Stimulated activated CD4-positive, alpha-beta T cell treated with anti-CD3 and anti-CD28 coated beads, Interleukin-1b, Interleukin-23, amount 100 ng/mL, for 4 hours (primary cell): ENCODE results near the gene PGPEP1.
"Not testable (repeated sequence)": the region's sequence is repeated elsewhere in the genome, so short reads cannot be mapped to it uniquely, and the experiment has no call there.

Experiments
- DNase-seq, 2 donors: peaks; one replicate each; pipeline ENCODE4 v3.0.0-alpha.2; 2020; ENCODE audit warnings: low read depth in 2 of 2

Gene PGPEP1

GRCh38 chr19:18390065-18390907 lies 49.9 kb downstream of the PGPEP1 start:
- DNase-seq = no peak

DNA sequence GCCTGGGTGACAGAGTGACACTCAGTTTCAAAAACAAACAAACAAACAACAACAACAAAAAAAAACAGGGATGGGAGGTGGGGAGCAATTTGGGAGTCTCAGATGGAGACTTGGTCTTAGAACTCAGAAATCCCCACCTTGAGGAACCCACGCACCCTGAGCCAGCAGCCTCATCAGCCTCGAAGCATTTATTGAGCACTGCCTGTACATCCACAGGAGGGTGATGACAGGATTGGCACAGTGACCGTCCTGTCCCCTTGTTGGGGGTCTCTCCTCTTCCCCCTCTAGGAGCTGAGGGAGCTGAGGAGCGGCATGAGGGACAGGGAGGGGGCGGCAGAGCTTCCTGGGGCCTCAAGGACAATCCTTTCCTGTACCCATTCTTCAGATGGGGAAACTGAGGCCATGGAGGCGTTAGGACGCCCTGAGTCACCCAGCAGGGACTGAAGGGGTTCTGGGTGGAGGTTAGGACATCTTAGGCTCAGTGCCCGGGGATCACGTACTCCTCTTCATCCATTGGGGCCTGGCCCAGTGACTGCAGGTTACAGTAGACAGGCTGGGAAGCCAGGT lies 51.2 kb downstream of the PGPEP1 start:
- DNase-seq = no peak

GRCh38 chr19:18392417-18392816 lies 52.0 kb downstream of the PGPEP1 start:
- no peak for DNase-seq

DNA sequence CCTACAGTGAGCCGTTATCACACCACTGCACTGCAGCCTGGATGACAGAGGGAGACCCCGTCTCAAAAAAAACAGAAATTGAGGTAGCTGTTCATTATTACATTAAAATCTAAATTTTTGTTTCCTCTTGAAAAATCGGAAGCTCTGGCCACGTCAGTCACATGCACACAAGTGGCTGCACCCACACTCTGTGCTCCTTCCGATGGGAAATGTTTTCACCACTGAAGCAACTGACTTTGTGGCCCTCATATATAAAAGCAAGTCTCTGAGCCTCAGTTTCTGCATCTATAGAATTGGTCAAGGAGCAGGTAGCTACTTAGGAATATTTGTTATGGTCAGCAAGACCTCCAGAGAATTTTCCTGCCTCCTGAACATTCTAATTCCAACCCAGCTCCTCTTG lies 52.5 kb downstream of the PGPEP1 start:
- no peak for DNase-seq

DNA sequence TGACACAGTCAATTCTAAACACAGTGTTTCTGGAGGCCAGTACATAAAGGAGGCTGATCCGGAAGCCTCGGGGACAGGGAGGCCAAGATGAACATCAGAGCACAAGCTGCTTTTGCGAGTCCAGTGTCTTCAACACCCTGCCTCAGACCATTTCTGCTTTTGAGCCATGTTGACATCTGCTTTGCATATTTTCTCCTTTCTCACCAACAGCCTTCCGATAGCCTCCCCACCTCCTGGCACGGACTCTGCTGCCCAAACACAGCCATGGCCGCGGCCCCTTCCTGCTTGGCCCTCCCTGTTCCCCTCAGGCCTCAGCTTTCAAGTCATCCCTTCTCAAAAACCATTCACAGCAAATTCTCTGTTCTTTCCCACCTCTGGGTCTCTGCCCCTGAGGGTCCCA lies 53.4 kb downstream of the PGPEP1 start:
- no peak for DNase-seq

GRCh38 chr19:18396471-18397241 lies 56.3 kb downstream of the PGPEP1 start:
- no peak for DNase-seq

DNA sequence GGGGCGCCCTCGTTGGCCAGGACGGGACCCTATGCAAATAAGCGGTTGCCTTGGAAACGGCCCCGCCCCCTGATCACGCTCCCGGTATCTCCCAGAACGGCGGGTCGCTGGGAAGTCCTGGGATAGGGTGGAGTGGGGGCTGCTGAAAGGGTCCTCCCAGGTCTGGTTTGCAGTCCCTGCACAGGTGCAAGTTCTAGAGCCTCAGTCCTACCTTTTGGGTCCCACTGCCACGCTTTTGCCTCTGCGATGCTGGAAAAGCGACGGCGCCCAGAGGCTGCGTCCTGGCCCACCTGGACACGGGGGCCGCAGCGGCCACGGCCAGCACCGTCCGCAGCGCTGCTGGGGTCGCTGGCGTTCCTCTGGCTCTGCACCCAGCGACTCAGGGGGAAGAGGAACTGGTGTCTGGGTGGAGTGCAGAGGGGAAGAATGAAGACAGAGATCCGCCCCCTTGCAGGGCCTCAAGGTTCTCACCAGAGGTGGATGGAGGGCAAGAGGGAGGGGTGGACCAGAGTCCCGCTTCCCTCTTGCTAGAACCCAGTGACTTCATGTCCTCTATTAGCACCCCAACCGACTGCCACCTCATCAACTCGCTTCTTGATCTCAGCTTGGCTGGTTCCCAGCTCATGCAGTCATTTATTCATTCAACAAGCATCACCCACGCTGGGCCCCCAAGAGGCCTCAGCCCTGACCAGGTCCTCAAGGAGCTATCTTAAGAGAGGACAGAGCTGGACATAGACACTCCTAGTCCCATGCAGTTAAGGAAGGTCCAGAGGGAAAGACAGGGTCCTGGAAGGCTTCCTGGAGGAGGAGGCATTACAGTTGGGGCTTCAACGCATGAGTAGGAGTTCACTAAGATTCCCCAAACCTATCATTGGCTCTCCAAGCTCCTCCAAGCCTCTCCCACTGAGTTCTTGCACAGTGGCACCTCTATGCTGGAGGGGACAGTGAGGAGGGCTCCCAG lies 57.1 kb downstream of the PGPEP1 start, which contains the start of gene LRRC25:
Gene LRRC25, minus strand, starts transcription at position 381 of the 961 bp plus-strand sequence. CDS start 659 bp downstream, outside the sequence.
- no peak for DNase-seq

DNA sequence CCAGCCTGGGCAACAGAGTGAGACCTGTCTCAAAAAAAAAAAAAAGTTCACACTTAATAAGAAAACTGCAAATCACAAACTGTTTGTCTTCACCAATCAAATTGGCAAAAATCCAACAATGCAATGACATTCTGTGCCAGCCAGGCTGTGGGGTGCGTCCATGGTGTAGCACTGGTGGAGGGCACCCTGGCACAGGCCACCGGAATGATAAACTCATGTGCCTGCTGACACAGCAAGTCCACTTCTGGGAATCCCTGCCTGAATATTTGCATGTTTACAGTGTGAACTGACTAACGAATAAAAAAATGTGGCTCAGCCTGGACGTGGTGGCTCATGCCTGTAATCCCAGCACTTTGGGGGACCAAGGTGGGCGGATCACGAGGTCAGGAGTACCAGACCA lies 58.6 kb downstream of the PGPEP1 start:
- no peak for DNase-seq

GRCh38 chr19:18401580-18402112 lies 61.2 kb downstream of the PGPEP1 start:
- DNase-seq = no peak

DNA sequence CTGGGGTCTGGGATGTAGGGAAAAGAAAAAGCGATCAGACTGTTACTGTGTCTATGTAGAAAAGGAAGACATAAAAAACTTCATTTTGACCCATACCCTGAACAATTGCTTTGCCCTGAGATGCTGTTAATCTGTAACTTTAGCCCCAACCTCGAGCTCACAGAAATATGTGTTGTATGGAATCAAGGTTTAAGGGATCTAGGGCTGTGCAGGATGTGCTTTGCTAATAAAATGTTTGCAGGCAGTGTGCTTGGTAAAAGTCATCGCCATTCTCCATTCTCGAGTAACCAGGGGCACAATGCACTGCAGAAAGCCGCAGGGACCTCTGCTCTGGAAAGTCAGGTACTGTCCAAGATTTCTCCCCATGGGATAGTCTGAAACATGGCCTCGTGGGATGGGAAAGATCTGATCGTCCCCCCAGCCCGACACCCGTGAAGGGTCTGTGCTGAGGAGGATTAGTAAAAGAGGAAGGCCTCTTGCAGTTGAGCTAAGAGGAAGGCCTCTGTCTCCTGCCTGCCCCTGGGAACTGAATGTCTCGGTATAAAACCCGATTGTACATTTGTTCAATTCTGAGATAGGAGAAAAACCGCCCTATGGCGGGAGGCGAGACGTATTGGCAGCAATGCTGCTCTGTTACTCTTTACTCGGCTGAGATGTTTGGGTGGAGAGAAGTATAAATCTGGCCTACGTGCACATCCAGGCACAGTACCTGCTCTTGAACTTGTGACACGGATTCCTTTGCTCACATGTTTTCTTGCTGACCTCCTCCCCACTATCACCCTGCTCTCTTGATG lies 62.3 kb downstream of the PGPEP1 start:
- not testable (repeated sequence) for DNase-seq

DNA sequence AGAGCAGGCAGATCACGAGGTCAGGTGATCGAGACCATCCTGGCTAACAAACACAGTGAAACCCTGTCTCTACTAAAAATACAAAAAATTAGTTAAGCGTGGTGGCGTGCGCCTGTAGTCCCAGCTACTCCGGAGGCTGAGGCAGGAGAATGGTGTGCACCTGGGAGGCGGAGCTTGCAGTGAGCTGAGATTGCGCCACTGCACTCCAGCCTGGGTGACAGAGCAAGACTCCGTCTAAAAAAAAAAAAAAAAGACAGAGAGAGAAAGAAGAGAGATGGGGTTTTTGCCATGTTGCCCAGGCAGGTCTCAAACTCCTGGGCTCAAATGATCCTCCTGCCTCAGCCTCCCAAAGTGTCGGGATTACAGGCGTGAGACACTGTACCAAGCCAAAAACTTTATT lies 65.4 kb downstream of the PGPEP1 start:
- not testable (repeated sequence) for DNase-seq

DNA sequence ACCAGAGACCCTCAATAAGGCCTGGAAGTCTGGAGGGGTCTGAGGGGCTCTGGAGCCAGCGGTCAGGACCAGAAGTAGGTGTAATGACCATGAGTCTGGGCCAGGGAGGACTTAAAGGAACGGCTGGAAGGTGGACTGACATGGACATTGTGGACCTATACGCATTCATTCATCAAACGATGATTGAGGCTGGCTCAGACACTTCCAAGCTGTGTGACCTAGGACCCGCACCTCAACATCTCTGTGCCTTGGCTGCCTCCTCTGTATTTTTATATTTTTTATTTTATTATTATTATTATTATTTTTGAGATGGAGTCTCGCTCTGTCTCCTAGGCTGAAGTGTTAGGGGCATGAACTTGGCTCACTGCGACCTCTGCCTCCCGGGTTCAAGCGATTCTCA lies 66.4 kb downstream of the PGPEP1 start:
- no peak for DNase-seq

GRCh38 chr19:18408053-18408476 lies 67.7 kb downstream of the PGPEP1 start:
- DNase-seq = no peak

DNA sequence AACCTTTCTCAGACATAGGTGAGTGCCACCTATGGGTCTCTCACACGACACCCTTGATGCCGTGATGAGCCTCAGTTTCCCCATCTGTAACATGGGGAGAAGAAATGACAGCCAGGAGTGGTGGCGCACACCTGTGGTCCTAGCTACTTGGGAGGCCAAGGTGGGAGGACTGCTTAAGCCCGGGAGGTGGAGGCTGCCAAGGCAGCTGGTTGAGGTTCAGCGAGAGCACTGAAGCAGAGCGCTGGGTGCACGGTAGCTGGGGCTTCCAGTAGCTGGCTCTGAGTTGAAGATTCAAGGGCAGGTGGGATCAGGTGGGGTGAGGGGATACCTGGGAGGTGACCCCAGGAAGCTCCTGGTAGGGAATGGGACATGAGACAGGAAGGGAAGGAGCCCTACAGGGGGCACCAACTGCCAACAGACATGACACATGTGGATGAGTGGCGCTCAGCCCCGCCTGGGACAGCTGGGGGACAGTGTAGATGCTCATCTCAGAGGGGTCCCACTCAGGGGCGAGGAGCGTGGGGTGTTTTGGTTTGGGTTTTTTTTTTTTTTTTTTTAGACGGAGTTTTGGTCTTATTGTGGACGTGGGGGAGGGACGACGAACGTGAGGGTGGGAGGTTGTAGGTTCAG lies 72.3 kb downstream of the PGPEP1 start:
- DNase-seq = no peak

DNA sequence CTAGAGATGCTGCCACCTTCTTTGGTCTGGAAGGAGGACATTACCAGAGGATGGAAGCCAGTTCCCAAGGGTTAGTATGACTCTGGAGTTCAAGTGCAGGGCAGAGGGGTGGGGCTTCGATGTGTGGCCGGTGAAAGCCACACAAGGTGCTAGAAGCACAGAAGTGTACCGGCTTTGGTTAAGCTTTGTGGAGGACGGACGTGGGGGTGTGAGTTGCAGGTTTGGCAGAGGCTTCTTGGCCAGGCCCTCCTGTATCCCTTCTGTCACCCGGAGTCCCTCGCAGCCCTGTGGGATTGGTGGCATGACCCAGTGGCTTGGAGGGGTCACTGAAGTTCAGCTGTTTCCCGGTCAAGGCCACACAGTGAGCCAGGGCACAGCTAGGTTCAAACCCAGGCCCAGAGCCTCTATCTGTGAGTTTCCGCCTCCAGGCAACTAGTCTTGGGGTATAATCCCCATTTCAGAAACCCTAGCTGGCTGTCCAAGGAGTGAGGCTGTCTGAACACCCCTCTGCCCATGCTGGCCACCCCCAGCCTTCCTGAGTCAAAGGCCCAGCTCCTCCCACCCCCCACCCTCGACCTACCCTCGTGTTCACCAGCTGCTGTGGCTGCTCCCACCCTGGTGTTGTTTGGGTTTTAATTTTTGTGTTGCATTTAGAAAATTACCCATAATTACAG lies 74.2 kb downstream of the PGPEP1 start:
- no peak for DNase-seq

DNA sequence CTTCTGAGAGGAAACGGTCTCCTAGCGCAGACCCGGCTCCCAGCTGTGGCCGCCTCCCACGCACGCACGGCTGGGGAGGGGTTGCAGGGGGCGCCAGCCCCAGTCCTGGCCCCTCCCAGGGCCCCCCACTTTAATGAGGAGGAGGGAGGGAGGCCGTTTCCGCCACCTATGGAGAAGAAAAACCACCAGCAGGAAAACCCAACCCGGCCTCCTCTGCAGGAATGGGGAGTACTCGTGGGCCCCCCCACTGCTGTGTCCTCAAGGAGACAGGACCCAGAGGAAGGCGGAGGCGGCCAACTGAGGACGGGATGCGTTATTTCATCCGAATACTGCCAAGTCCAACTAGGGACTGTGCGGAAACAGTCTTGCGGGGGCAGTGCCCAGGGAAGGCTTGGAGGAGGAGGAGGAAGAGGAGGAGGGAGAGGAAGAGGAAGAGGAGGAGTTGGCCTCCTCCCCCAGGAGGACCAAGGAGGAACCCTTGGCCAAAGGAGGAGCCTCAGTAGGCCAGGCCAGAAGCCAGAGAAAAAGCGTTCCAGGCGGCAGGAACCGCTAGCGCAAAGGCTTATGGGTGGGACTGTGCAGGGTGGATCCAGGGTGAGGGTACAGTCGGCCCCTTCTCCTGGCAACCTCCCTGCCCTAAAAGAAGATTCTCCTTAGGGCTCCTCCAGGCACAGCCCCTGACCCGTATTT lies 74.9 kb downstream of the PGPEP1 start:
- DNase-seq = no peak

- peak; percentile 37 to 44 for DNase-seq
Measured at GRCh38 chr19:18416778-18417249, 76.4 kb downstream of the PGPEP1 start.

GRCh38 chr19:18417250-18418028 lies 77.0 kb downstream of the PGPEP1 start:
- DNase-seq = no peak
